ENCODE results near the gene USP50. TPM values are rescaled to one million over a fixed set of nuclear protein-coding genes. Genes with fewer than 3 reads are reported as not detected.

USP50 gene
- total and polyA plus RNA-seq, 7 donors: 0.04 to 1.1 (median 0.12) TPM; not detected in 4

- Histone ChIP-seq H3K36me3 (ENCODE audit: insufficient read depth in 1 of 2, low read depth in 1 of 2) (no peaks in the 10 kb centered on the region), H3K27ac (no peak overlapping the region), H3K4me3 (no peak overlapping the region), H3K4me1 (no peaks in the 10 kb centered on the region), H3K27me3 (ENCODE audit: insufficient read depth in 3 of 3, low read length in 2 of 3) (peaks cover 0 to 4% (median 0%) of the 10 kb centered on the region in 3 donors), H3K9me3 (no peaks in the 10 kb centered on the region)
- WGBS, 3 donors: 81 to 85% (median 84%) methylated on average over 2 of the region's 2 CpGs
- TF ChIP-seq, protein P1, sequence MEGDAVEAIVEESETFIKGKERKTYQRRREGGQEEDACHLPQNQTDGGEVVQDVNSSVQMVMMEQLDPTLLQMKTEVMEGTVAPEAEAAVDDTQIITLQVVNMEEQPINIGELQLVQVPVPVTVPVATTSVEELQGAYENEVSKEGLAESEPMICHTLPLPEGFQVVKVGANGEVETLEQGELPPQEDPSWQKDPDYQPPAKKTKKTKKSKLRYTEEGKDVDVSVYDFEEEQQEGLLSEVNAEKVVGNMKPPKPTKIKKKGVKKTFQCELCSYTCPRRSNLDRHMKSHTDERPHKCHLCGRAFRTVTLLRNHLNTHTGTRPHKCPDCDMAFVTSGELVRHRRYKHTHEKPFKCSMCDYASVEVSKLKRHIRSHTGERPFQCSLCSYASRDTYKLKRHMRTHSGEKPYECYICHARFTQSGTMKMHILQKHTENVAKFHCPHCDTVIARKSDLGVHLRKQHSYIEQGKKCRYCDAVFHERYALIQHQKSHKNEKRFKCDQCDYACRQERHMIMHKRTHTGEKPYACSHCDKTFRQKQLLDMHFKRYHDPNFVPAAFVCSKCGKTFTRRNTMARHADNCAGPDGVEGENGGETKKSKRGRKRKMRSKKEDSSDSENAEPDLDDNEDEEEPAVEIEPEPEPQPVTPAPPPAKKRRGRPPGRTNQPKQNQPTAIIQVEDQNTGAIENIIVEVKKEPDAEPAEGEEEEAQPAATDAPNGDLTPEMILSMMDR (IDR thresholded peaks at IDR 0.05): no peak
- ATAC-seq: no peak
- intact Hi-C loops (cut with DNase I): no loop called here
- no peak for DNase-seq
Observed at GRCh38 chr15:50542887-50543210, 3.6 kb downstream of the USP50 start.

DNA sequence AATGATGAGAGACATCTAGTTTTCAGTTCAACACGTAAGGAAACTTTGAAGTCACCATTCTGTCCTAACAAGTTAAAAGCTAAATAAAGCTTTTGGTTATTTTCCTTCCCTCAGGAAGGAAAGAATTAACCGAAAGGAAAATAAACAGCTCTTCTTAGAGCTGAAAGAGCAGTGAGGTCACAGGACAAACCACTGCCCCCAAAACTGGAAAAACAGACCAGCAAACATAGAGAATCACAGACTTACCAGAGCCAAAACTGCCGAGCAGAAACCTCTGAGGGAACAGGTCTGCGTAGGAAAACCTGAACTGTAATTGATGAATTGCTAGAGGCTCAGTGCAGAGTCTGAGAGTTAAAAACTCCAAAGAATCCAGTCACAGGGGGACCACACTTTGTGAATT is 14.7 kb downstream of the USP50 start:
- intact Hi-C loops (cut with DNase I): no loop called here
- no peaks in the 10 kb centered on the region for H3K4me1 ChIP-seq
- H3K27me3 ChIP-seq (ENCODE audit: insufficient read depth in 3 of 3, low read length in 2 of 3): no peaks in the 10 kb centered on the region
- WGBS, 3 donors: 55 to 66% (median 58%) methylated on average over 4 of the region's 4 CpGs
- H3K4me3 ChIP-seq: no peak overlapping the region
- H3K27ac ChIP-seq: no peak overlapping the region
- no peaks in the 10 kb centered on the region for H3K36me3 ChIP-seq (ENCODE audit: insufficient read depth in 1 of 2, low read depth in 1 of 2)
- no peak for DNase-seq
- ATAC-seq: no peak
- TF ChIP-seq, protein P1 (IDR thresholded peaks at IDR 0.05): no peak
- no peaks in the 10 kb centered on the region for H3K9me3 ChIP-seq

DNA sequence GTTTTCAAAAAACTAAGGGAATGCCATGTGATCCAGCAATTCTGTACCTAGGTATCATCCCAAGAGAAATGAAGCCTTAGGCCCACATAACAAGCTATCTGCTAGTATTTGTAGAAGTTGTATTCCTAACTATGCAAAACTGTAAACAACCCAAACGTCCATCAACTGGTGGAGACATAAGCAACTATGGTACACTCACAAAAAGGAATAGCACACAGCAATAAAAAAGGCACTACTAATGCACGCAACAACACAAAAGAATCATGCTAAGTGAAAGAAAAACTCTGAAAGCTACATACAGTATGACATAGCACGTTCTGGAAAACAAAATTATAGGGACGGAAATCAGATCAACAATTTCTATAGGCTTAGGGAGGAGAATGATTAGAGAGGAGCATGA is 15.3 kb downstream of the USP50 start:
- intact Hi-C loops (cut with DNase I): no loop called here
- TF ChIP-seq, protein P1 (IDR thresholded peaks at IDR 0.05): no peak
- Histone ChIP-seq H3K9me3 (no peaks in the 10 kb centered on the region), H3K36me3 (ENCODE audit: insufficient read depth in 1 of 2, low read depth in 1 of 2) (no peaks in the 10 kb centered on the region), H3K4me1 (no peaks in the 10 kb centered on the region), H3K27me3 (ENCODE audit: insufficient read depth in 3 of 3, low read length in 2 of 3) (no peaks in the 10 kb centered on the region), H3K4me3 (no peak overlapping the region), H3K27ac (no peak overlapping the region)
- no peak for DNase-seq
- 88 to 89% (median 89%) methylated on average over 4 of the region's 4 CpGs for WGBS, 3 donors
- ATAC-seq: no peak

DNA sequence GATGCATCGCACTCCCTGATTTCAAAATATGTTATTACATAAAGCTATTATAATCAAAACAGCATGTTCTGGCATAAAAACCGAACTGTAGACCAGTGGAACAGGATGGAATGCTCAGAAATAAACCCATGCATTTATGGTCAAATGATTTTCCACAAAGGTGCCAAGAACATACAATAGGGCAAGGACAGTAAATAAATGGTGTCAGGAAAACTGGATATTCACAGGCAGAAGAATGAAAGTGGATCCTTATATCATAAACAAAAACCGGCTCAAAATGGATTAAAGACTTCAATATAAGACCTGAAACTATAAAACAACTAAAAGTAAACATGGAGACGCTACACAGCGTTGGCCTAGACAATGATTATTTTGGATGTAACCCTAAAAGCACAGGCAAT is 22.6 kb downstream of the USP50 start:
- H3K36me3 ChIP-seq (ENCODE audit: insufficient read depth in 1 of 2, low read depth in 1 of 2): no peaks in the 10 kb centered on the region
- 65 to 74% (median 66%) methylated on average over 5 of the region's 5 CpGs for WGBS, 3 donors
- peaks cover 5% of the 10 kb centered on the region for H3K9me3 ChIP-seq
- DNase-seq: no peak
- TF ChIP-seq, protein P1 (IDR thresholded peaks at IDR 0.05): no peak
- H3K4me1 ChIP-seq: no peaks in the 10 kb centered on the region
- ATAC-seq: no peak
- H3K4me3 ChIP-seq: no peak overlapping the region
- no peak overlapping the region for H3K27ac ChIP-seq
- H3K27me3 ChIP-seq (ENCODE audit: insufficient read depth in 3 of 3, low read length in 2 of 3): no peaks in the 10 kb centered on the region
- intact Hi-C loops (cut with DNase I): no loop called here

DNA sequence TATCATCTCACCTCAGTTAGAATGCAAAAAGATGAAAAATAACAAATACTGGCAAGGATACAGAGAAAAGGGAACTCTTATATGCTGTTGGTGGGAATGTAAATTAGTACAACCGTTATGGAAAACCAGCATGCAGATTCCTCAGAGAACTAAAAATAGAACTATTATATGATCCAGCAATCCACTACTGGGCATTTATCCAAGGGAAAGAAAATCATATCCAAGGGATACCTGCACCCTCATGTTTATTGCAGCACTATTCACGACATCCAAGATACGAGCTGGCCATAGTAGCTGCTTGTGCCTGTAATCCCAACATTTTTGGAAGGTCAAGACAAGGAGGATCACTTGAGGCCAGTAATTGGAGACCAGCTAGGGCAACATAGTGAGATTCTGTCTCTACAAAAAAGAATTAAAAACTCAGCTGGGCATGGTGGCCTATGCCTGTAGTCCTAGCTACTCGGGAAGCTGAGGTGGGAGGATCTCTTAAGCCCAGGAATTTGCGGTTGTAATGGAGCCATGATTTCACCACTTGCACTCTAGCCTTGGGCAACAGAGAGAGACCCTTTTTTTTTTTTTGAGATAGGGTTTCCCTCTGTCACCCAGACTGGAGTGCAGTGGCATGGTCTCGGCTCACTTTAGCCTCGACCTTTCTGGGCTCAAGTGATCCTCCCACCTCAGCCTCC is 26.6 kb downstream of the USP50 start:
- 49 to 58% (median 56%) methylated on average over 7 of the region's 7 CpGs for WGBS, 3 donors

More for the DNA sequence above, 26.6 kb downstream of the USP50 start:
- ATAC-seq (no peak), DNase-seq (no peak)
- TF ChIP-seq, protein P1 (IDR thresholded peaks at IDR 0.05): no peak
- Histone ChIP-seq H3K4me1 (no peaks in the 10 kb centered on the region), H3K27me3 (ENCODE audit: insufficient read depth in 3 of 3, low read length in 2 of 3) (no peaks in the 10 kb centered on the region), H3K27ac (no peak overlapping the region), H3K9me3 (peaks cover 21% of the 10 kb centered on the region), H3K36me3 (ENCODE audit: insufficient read depth in 1 of 2, low read depth in 1 of 2) (no peaks in the 10 kb centered on the region), H3K4me3 (no peak overlapping the region)
- intact Hi-C loops (cut with DNase I): no loop called here

Measured in psoas muscle (tissue), 8 donors.